HepG2 (cell line): ENCODE data around the gene TOP2A. TPM values are rescaled to one million over a fixed set of nuclear protein-coding genes. Genes with fewer than 3 reads are reported as not detected.

Experiments used
- ATF3 ChIP-seq: sonication (generic); formaldehyde crosslinking; IDR thresholded peaks from 2 replicates; pipeline ENCODE4 v1.4.0; 2020; ENCODE audit warnings: missing genetic modification reagents
- CERS6 ChIP-seq: sonication (generic); formaldehyde crosslinking; IDR thresholded peaks from 2 replicates; pipeline ENCODE4 v1.5.0; 2020; ENCODE audit warnings: missing genetic modification reagents
- NR2F1 ChIP-seq, 2 experiments: fragments of 450-650 bp in 1 of 2; formaldehyde crosslinking in 1 of 2; IDR thresholded peaks; 2 replicates each; pipeline versions ENCODE4 v1.5.0 to v1.6.1; 2016 to 2020; ENCODE audit warnings: mild to moderate bottlenecking in 1 of 2, missing compliant biosample characterization in 1 of 2, missing genetic modification reagents in 1 of 2, moderate library complexity in 1 of 2
- PHF8 ChIP-seq: sonication (generic); formaldehyde crosslinking; IDR thresholded peaks from 2 replicates; pipeline ENCODE4 v1.5.0; 2020; ENCODE audit warnings: missing genetic modification reagents
- PLRG1 ChIP-seq: fragments of 450-650 bp; conservative IDR thresholded peaks from 2 replicates; pipeline ENCODE4 v1.6.1; 2016
- PREB ChIP-seq: sonication (generic); formaldehyde crosslinking; IDR thresholded peaks from 2 replicates; pipeline ENCODE4 v1.4.0; 2020; ENCODE audit warnings: missing genetic modification reagents
- SMAD9 ChIP-seq: sonication (generic); formaldehyde crosslinking; IDR thresholded peaks from 2 replicates; pipeline ENCODE4 v1.5.1; 2020; ENCODE audit warnings: mild to moderate bottlenecking, missing genetic modification reagents
- ZNF263 ChIP-seq: sonication (generic); formaldehyde crosslinking; IDR thresholded peaks from 2 replicates; pipeline ENCODE4 v1.4.0; 2020; ENCODE audit warnings: missing genetic modification reagents
- ZNF264 ChIP-seq: sonication (generic); formaldehyde crosslinking; IDR thresholded peaks from 2 replicates; pipeline ENCODE4 v1.4.0; 2020; ENCODE audit warnings: missing genetic modification reagents
- ZNF503 ChIP-seq: sonication (generic); formaldehyde crosslinking; IDR thresholded peaks from 2 replicates; pipeline ENCODE4 v1.4.0; 2020; ENCODE audit warnings: missing genetic modification reagents
- ZNF513 ChIP-seq: sonication (generic); formaldehyde crosslinking; conservative IDR thresholded peaks from 2 replicates; pipeline ENCODE4 v1.5.0; 2020; ENCODE audit warnings: missing genetic modification reagents
- ZNF574 ChIP-seq: sonication (generic); formaldehyde crosslinking; IDR thresholded peaks from 2 replicates; pipeline ENCODE4 v1.4.0; 2020; ENCODE audit warnings: missing genetic modification reagents
- ZNF687 ChIP-seq: sonication (generic); formaldehyde crosslinking; IDR thresholded peaks from 2 replicates; pipeline ENCODE4 v1.5.1; 2020; ENCODE audit warnings: mild to moderate bottlenecking, missing genetic modification reagents, moderate library complexity
- ZNF883 ChIP-seq: sonication (generic); formaldehyde crosslinking; IDR thresholded peaks from 2 replicates; pipeline ENCODE4 v1.5.1; 2020; ENCODE audit warnings: mild to moderate bottlenecking, missing genetic modification reagents; ENCODE audit errors: not compliant biosample characterization
- polyA plus RNA-seq, 8 experiments: library from polyadenylated mRNA; depleted of rRNA in 3 of 8; stranded (reverse) in 7 of 8; unstranded in 1 of 8; fragments of >200 nt; fragmentation: Illumina TruSeq in 4 of 8; extraction: Trizol in 4 of 8; gene quantifications; 2 replicates each; pipeline versions ENCODE4 v1.2.1 to v1.2.3, GENCODE V29; 2011 to 2016; ENCODE audit warnings: low read depth in 4 of 8, missing spikeins in 1 of 8, mixed read lengths in 1 of 8; ENCODE audit not compliant: insufficient read depth in 1 of 8
- total RNA-seq, 5 experiments: library from RNA; depleted of rRNA; stranded (reverse); fragments of >200 nt; fragmentation: Illumina TruSeq; extraction: Trizol; gene quantifications; 2 replicates each; pipeline ENCODE4 v1.2.3, GENCODE V29; 2016; ENCODE audit warnings: low read depth in 1 of 5

The TOP2A gene
- total and polyA plus RNA-seq, 2 of the 13 experiments (the other 11 are each of a cell fraction or from before 2014, with no cell fraction given): 108 to 327 TPM

- no peak for TF ChIP-seq PLRG1
- peak; percentile 28; the same call in 1 of the 2 replicates for TF ChIP-seq PHF8 (CRISPR knock-in tag)
- TF ChIP-seq SMAD9 (CRISPR knock-in tag): no peak
- no peak for TF ChIP-seq ZNF883 (CRISPR knock-in tag)
- TF ChIP-seq ZNF687: peak; percentile 83
- no peak for TF ChIP-seq ZNF513 (CRISPR knock-in tag)
- TF ChIP-seq ZNF503 (CRISPR knock-in tag): 0 out of 2 replicates have a peak, but pooled peaks have one; percentile 23
- TF ChIP-seq ZNF263: 0 out of 2 replicates have a peak, but pooled peaks have one; percentile 14
- TF ChIP-seq ZNF574: 0 out of 2 replicates have a peak, but pooled peaks have one; percentile 4
- TF ChIP-seq ZNF264: 0 out of 2 replicates have a peak, but pooled peaks have one; percentile 2
- TF ChIP-seq ATF3 (CRISPR knock-in tag): peak; percentile 53; the same call in 1 of the 2 replicates
- TF ChIP-seq NR2F1 (CRISPR knock-in tag; IDR thresholded peaks at IDR 0.05): no peak
- TF ChIP-seq CERS6 (CRISPR knock-in tag): peak; percentile 63; the same call in 1 of the 2 replicates
- 0 out of 2 replicates have a peak, but pooled peaks have one; percentile 16 for TF ChIP-seq PREB (CRISPR knock-in tag)
Observed at GRCh38 chr17:40363111-40363827, 54.4 kb downstream of the TOP2A start (continued).
